NCI-H69 (cell line): ENCODE measurements around the gene ANKRA2.
A peak's percentile ranks its signal among the peaks of the same experiment; 100 is the strongest.

Source experiments
- DNase-seq: peaks from one replicate; lab custom pipeline; 2025; lab: John Stamatoyannopoulos, UW

ANKRA2 gene

DNA sequence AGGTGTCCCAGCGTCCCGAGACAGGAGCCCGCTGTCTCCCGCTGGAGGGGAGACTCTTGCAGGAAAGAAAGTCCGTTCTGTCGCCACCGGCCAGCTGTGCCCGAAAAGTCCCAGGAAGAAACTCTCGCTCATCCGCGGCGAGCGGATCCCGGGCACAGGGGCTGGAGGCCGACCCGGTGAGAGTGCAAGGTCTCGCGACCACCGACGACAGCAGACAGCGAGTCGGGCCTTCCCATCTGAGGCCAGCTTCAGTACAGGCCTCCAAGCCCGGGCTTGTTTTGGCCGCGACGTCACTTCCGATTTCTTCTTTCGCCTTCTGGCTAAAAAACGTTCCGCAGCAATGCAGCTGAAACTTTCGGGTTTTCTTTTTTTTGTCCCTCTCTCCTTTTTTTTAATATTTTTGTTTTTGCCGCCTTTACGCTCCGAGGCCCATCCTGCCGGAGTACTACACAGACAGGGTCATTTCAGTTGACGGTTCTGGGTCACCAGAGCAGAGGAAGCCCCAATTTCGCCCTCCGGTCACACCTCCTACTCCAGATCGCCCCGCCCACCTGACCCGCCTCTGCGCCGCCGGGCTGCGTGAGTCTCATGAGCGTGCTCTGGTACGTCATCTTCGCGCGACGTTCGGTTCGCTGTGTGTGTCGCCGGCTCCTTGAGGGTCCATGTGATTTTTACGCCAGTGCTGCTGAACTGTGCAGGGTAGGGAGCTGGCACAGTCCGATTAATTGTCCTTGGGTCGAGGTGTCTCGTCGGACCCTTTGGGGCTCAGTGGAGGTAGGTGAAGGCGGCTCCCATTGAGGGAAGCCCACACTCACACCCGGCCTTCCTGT is at the start of gene ANKRA2, which contains the start of gene UTP15:
ANKRA2 (minus strand) TSS at position 501 of the 830 bp plus-strand sequence. CDS start 2,758 bp downstream, outside the sequence.
UTP15 (plus strand) TSS at position 605 of the 830 bp plus-strand sequence. CDS start 1,602 bp downstream, outside the sequence.
- DNase-seq = peak; percentile 99

GRCh38 chr5:73615085-73615484 is 49.6 kb upstream of the ANKRA2 start:
- peak; percentile 71 for DNase-seq

DNA sequence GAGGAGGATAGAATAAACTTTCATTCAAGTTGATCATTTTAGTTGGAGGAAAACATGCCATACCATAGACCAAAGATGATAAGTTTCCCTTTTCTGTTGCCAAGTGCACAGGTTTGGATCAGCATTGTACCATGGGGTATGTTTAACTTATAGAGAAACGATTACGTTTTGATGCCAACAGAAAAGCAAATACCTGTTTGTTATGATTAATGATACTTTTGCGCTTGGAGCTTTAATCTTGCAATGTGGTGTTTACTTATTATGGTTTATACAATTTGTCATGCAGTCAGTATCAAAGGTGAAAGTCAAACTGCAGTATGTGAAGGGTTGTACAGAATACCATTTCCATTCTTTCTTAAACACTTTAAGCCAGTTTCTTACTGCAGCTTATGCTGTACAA is 47.4 kb upstream of the ANKRA2 start:
- DNase-seq = peak; percentile 56

GRCh38 chr5:73607228-73607627 is 41.8 kb upstream of the ANKRA2 start:
- DNase-seq = no peak

GRCh38 chr5:73606206-73606753 is 40.8 kb upstream of the ANKRA2 start:
- DNase-seq = peak; percentile 41

GRCh38 chr5:73605223-73606087 is 40.0 kb upstream of the ANKRA2 start:
- DNase-seq = peak; percentile 47

DNA sequence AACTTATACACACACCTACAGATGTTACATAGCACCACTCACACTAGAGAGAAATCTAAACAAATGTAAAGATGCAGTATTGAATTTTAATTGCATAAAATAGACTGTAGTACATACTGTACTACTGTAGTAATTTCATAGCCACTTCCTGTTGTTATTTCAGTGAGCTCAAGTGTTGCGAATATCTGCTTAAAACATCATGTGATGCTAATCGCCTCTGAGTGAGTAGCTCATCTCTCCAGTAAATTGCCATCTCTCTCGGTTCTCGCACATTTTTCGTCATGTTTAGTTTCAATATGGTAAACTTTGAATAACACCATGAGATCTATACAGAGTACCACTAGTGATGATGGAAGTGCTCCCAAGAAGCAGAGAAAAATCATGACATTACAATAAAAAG is 38.6 kb upstream of the ANKRA2 start:
- DNase-seq = no peak

GRCh38 chr5:73599380-73599779 is 33.9 kb upstream of the ANKRA2 start:
- DNase-seq = no peak

DNA sequence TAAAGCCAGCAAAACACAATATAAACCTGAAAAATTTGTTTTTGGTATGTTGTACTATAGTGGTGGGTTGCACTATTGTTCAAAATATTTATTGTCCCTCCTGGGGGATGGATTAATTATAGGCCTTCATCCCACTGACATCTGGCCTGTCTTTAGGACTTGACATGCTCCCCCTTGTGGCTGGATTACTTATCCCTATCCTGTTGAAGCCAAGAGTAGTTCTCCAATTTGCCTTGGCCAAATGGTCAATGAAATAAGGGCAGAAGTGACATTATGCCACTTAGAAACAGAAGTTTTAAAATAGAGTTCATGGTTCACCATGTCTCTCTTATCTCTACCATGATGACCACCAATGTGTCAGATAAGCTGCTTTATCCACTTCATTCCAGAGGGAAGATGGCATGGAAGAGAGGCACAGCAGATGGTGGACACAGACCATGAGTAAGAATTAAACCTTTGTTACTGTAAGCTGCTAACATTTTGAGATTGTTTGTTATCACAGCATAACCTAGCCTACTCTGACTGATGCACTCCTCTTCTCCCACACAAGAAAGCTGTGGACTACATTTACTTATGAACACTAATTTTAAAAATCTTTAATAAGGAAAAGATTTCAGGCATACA is 31.4 kb upstream of the ANKRA2 start:
- DNase-seq = peak; percentile 92

- no peak for DNase-seq
Observed at GRCh38 chr5:73592551-73592950, 27.1 kb upstream of the ANKRA2 start.

- DNase-seq = peak; percentile 91
Observed at GRCh38 chr5:73591698-73592501, 26.5 kb upstream of the ANKRA2 start.

DNA sequence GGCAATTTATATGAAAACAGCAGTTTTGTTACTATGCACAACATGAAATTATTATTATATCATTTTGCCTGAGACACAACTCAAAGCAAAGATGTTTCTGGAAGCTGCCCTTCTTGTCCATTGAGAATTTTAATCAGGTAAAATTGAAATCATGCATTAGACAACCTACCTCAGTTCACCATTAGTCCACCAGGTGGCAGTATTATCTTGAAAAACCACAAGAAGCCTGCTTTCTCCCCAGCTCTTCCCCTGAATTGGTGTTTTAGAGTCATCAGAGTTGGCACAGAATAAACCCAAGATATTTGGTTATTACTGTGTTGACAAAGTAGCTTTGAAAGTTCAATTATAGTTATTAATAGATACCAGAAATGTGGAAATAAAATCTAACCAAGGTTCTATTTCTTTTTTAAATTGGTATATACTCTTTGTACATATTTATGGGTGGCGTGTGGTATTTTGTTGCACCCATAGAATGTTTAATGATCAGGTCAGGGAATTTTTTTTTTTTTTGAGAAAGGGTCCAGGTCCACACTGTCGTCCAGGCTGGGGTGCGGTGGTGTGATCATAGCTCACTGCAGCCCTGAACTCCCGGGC is 25.8 kb upstream of the ANKRA2 start:
- DNase-seq = peak; percentile 89

DNA sequence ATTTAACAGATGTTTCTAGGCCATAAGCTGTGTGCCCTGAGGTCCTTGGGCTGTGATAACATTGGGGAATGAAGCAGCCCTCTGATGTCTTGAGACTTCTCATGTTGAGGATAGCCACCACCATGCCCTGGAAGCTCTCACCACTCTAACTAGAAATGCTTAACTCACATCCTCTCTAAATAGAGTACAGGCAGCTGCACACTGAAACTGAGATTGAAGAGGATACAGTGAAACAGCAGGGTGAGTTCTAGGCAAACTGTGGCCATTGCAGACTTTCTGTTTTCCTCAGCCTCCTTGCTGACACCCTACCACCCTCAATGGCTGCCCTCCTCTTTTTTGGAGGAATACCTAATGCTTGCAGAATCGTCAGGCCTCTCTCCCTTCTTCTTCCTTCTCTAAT is 22.5 kb upstream of the ANKRA2 start:
- no peak for DNase-seq

DNA sequence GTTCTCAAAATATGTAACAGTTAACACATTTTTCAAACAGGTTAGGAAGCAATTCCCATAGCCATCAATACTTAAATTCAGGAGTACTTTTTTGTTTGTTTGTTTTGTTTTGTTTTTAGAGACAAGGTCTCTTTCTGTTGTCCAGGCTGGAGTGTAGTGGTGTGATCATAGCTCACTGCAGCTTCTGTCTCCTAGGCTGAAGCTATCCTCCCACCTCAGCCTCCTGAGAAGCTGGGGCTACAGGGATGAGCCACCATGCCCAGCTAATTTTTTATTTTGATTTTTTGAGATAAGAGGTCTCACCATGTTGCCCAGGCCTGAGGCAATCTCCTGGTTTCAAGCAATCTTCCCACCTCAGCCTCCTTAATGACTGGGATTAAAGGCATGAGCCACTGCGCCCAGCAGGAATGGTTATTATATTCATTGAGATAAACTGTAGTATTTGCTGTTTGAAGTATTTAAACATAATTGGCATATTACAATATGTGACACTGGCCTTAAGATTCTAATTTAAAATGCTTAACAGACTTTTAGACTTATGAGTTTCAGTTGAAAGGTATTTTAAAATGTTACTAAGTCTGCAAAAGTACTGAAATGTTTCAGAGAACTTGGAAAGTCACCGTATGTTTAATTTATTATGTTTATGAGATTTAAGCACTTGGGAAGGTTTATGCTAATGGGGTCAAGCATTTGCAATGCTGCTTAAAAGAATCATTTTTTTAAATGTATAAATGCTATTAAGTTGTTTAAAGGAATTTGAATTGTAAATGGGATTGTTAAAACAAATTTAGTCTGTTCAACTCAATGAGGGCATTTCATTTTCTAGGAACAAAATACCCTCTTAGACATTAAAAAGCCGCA is 17.1 kb upstream of the ANKRA2 start:
- peak; percentile 11 for DNase-seq

GRCh38 chr5:73565969-73566547 is 619 bp upstream of the ANKRA2 start:
- peak; percentile 35 for DNase-seq

DNA sequence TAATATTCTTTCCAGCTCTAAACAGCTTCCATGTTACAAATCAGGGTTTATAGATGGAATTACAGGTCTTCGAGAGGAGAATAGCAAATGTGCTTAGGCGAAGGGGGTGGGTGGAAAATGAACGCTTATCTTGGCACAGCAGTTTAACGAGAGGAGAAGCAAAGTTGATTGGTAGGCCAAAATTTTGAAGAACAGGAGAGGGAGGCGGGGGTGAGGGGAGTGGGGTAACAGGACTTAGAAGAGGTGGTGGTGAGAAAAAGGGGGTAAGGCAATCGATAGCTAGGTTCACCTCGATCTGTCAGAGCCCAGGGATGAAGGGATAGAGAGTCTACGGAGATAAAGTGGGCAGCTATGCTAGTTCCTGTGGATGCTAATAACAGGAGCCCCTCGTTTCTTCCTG is 764 bp downstream of the ANKRA2 start:
- DNase-seq = peak; percentile 54

GRCh38 chr5:73564018-73564417 is 1.4 kb downstream of the ANKRA2 start:
- peak; percentile 24 for DNase-seq

DNA sequence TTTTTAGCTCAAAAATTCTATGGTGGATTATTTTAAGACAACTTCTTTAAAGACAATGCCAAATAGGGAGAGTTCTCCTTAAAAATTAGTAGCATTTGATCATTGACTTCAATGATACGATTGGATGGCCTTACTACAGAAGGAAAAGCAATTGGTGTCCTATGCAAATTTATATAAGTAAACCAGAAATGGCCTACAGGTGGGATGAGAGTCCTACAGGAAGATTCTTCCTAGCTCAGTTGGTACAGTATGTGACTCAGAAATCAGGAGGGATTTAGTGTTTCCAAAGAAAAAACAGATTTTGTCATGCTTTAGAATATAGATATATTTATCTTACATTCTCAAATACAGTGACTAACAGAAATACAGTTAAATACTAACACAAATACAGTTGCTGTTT is 6.5 kb downstream of the ANKRA2 start:
- DNase-seq = peak; percentile 8

DNA sequence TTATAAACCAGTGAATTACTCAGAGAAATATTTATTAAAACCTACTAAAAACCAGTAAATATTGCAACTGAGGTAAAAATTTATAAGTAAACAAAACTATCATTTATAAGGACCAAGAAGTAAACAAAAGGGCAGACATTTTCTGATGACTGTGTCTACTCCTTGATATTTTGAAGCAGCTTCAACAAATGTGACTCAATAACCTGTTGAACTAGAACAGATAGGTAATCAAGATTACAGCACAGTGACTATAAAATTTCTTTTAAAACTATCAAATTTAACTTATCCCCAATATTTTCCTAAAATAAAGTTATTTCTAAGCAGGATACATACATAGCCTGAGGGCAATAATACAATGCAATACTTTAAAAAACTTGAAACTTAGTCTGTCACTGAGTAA is 12.8 kb downstream of the ANKRA2 start:
- no peak for DNase-seq
